Hematopoietic multipotent progenitor cell treated with erythropoietin and hydrocortisone succinate and interleukin-3 and kit ligand, for 17 days (in vitro differentiated cells): ENCODE results near the gene CTNNAL1.

Experiments
- DNase-seq: peaks from one replicate; pipeline ENCODE4 v3.0.0-alpha.2; 2015; ENCODE audit warnings: low spot score

CTNNAL1 gene

DNA sequence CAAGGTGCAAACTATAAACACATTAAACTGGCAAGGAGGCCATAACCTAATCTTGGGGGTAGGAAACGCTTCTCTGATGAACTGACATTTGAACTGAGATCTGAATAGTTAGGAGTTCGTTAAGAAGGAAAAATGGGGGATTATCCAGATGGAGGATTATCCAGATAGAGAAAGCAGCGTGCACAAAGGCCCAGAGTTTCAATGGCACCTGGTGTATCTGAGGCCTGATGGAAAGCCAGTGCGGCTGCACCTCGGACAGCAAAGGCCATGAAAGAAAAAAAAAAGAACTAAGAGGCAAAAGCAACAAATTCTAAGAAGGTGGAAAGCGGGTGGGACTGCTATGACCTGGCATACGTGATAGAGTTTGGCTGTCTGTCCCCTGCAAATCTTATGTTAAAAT lies 13.0 kb upstream of the CTNNAL1 start:
- DNase-seq, result no peak

DNA sequence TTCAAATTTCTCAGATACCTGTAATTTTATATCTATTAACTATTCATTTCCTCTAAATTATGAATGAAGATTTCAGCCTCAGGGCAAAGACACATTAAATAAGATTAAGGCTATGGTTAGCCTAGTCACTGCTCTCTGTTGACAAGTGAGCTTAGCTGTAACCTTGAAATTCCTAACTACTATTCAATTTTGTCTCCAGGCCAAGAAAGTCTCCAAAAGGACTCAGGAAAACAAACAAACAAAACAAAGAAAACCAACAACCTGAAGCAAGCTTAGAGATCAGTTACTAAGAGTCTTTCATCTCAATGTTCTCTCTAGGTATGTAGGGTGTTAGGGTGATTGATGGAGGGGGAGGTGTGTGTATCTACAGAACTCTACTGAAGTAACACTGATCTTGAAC lies 9.6 kb upstream of the CTNNAL1 start:
- no peak for DNase-seq

DNA sequence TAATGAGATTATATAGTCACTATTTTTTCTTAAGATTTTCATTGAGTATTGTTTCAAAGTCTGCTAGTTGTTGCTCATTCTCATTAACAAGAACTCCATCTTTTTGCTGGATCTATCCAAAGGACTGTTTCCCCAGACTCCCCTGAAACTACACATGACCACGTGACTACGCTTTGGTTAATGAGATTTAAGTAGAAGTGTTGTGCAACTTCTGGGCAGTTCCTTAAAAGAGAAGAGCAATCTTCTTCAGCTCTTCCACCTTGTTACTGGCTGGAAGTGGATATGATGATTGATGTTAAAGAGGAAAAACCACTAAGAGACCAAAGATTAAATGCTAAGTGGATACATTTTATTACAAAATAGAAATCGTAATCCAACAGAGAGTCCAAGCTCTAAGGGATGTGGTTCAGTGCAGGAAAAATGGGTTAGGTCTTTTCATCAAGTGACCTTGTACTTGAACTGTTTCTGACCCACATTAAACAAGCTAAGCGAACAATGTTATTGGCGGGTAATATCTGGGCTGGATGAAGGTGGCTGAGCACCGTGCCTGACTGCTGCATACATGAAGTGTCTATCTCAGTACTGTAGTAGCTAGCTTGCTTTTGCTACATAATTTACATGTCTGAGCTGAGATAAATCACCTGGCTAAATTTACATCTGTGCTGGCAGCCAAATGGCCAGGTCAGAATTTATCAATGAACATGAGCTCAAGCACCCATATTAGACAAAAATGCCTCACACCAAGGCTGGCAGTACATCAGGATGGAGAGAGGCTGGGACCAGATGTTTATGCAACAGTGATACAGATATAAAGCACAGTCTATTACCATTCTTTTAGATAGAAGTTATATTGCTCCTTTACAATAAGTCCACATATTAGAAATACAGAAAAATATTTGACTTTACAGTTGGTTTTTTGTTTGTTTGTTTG lies 7.5 kb upstream of the CTNNAL1 start:
- DNase-seq, result no peak

DNA sequence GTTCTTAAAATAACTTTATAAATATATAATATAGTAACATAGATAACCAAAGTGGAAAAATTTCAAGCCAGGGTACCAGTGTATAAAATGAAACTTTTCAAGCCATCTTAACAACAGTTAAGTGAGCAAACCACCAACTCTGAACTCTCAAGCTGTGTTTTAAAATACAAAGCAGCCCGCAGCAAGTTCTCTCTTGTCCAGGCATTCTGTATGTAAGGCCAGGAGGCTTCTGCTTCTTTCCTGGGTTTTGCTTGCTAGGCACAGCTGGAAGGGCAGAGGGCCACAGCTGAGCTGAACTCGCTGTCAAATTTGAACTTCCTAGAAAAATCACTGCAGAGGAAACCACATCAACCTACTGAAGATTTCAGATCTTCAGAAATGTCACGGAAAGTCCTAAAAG lies 6.8 kb upstream of the CTNNAL1 start:
- no peak for DNase-seq

DNA sequence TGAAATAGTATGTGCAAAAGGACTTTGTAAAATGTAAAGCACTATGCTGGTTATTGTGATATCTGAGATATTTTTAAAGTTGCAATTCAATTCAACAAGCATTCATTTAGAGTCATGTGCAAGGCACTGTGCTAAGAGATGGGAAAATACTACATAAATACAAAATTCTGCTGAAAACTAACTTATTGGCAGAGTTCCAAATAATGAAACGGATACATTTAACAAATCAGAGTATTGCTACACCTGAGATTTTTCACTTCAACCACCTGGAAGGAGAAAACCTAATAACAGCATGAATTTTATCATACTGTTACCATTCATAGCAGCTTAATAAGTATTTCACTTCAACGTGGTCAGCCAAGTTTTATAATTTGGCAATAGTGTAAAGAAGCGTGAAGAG lies 6.1 kb upstream of the CTNNAL1 start:
- no peak for DNase-seq

DNA sequence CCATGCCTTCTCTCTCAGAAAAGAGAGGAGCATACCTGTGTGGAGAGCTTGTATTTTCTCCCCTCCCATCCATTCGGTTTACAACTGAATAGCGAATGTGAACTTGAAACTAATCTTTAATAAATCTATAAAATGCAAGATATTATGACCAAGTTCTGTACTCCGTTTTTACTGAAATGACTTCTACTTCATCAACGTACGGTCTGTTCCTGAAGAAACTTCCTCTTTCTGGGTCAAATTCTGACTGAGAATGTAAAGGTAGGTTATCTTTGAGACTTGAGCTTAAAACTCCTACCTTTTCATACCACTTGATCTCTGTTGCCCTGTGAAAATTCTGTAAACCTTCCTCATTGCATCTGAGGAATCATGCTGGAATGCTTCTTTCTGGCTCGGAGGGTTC lies 4.2 kb upstream of the CTNNAL1 start:
- DNase-seq, result no peak

DNA sequence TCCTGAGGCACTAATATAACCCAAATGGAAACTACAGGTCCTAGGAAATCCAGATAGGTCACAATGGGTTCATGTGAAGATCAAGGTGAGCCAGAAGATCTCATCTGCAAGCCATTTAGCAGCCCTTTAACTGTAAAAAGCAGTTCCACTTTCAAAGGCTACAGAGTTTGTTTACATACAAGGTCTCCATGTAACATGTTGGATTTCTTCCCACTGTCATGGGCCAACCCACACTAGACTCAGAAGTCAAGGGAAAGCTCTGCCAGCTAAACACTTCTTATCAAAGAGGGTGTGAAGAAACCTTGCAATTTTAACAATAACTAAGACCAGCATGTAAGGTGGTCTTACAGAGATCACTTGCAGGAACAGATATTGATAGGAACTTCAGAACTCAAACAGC lies 3.8 kb upstream of the CTNNAL1 start:
- peak; percentile 28 for DNase-seq

DNA sequence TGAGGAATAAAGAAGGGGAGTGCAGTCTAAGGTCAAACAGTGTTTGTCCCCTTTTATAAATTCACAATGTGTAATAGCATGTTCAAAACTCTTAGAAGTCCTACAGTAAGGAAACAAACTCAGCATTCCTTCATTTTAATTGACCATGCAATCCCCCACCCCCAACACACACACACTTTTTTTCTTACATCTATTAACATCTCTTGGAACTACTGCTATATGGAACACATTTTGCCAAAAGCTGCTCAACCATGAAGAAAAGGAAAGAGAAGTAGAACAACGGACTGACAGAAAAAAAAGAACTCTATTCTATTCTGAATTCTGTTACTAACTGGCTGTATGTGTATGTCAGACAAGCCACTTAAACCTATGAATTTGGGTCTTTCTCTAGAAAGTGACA lies 2.8 kb upstream of the CTNNAL1 start:
- no peak for DNase-seq

DNA sequence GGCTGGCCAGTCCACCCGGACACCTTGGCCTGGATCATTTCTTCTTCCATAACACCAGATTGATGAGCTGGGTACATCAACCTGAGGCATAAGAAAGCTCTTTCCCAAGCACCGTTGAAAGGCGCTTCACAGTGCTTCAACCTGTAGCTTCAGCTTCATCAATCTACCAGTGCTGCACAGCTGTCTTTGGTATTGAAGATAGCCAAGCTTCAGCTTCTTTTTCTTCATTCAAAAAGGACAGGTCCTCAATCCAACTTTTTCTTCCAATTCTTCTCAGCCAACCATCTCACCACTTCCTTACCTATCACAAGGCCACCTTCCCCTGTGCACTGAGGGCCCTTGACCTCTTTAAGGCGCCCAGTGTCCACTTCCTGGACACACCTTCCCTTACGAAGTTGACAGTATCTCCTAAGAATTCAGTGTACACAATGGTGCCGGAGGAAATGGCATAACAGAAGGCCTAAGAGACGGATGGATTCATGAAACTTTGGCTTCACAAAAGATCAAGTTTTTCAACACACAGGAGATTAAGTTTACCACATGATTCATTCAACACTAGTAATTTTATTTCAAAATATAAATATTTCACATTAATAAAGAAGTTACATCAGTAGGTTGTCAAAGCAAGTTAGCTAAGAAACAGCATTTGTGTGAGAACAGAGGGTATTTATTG lies 1.4 kb upstream of the CTNNAL1 start:
- no peak for DNase-seq

DNA sequence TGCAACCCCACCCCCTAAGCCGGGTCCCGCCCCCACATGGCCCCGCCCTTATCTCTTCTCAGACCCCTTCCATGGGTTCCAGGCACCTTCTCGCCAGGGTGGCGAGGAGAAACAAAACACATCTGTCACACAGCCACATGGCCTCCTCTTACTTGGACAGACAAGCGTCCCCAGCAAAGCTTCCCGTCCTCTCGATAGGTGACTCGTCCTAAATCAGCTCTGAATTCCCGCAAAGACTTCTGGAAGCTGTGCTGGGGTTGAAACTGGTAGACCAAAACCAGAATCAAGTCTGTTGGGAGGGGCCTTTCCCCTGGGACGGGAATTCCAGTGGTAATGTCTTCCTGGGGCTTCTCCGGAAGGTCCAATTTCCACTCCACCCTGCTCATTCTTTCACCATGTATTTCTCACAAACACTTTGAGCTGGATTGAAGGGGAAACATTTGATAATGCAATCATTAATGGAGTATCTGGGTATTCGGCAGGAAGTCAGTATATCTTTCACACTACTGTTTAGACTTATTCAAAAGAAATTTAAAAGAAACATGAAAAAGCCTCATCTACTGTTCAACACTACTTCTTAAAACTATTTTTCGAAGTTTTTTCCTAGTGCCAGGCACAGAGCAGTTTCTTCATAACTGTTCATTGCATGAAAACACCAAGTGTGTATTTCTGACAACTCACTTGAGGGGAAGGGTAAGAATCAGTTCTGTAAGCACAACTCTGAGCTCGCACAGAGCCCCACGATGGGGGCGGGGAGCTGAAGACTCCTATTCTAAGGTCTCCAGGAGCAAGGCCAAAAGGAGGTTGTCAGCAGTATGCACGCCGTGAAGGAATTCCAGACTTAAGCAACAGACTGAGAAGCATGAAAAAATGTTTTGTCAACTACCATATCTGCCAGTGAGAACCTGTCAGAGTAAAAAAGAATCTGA lies 644 bp upstream of the CTNNAL1 start:
- no peak for DNase-seq

DNA sequence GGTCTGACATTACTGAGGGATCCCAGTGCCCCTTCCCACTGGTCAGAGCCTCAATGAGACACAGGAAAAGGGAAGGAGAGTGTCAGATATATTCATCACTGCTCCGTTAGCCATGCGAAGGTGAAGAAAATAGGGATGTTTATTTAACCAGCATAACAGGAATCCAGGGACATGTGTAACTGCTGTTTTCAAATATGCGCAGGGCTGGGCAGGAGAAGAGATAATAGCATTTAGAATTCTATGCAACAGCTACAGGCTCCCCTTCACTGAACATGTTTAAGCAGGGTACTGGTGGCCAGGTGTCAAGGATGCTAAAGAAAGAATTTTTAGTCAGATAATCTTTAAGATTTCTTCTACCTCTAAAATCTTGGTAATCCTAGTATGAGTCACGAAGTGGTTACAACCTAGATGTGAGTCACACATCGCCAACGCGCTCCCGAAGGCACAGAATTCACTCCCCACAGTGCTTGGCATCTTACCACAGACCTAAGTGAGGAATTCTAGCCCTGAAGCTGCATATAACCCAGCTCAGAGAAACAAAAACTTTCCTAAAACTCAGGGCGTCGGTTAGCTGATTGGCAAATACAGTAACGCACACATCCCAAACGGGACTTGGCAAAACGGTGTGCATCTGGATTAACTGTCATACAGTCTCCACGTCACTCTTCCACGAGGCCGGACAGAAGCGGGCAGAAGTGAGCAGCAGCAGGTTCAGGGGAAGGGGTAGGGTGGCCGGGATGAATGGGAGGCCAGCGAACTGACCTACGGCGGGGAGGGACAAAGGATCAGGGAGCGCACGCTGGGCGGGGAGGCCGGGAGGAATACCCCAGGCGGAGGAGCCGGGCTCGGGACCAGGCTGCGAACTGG lies 1.1 kb downstream of the CTNNAL1 start:
- peak; percentile 89 for DNase-seq

DNA sequence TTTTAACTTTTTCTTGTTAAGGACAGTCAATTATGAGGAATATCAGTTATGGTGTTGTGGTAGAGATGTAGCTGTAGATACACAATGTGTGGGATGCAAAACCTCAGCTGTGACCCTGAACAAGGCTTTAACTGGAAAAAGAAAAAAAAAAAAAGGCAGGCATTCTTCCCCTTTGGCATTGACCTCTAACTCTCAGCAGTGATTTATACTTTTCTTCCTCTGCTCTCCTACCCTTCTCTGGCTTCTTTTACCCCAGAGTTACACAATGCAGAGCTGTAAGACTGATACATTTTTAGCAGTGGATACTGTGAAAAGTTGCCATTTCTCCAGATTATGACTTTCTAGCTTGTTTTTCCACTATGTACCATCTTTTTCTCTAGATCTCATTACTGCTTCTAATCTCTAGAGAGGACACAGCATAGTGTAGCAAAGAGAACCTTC lies 2.0 kb downstream of the CTNNAL1 start:
- peak; percentile 60 for DNase-seq

DNA sequence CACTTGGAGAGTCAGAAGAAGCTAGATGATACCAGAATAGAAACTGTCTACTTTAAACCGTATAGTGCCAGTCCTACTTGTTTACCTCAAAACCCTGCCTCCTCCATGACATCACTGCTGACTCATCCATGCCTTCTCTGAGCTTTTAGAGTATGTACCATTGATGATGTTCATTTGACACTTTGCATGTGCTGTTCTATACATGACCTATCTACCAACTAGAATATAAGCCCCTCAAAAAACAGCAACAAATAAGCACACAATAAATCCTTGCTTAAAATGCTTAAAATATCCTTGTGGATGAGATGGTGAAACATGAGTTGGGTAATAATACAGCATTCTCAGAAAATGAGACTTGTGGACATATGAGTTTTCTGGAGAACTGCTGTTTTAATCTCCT lies 2.6 kb downstream of the CTNNAL1 start:
- peak; percentile 96 for DNase-seq

DNA sequence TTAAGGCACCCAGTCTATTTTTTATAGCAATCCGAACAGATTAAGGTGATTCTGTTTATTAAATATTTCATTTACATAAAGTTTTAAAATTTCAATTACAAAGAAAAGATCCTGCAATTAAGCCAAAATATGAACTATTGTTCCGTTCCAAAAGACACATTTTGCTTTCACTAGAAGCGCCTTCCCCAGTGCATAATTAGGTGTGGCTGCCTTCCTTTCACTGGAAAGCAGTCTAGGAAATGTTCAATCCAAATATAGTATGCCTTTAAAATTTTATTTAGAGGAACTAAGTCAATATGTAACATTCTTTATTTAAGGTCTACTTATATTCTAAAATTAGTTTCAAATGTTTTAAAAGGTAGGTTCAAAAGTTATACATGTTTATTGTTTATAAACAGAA lies 7.6 kb downstream of the CTNNAL1 start:
- no peak for DNase-seq

DNA sequence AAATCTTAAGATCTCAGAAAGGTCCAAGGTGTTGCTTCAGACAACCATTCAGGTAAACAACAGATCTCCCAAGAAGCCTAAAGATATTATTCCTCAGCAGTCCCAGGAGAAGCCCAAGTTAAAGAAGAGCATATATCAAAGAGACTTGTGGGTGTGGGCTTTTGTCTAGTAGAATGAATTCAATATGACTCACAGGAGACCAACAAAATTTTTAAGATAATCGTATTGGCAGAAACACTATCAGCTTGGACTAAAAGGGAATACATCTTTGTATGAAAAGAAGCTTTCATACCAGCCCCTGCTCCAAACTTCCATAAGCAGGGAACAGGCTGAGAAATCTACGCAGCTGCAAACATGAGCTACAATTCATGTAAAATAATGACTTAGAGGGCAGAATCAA lies 10.2 kb downstream of the CTNNAL1 start:
- no peak for DNase-seq

DNA sequence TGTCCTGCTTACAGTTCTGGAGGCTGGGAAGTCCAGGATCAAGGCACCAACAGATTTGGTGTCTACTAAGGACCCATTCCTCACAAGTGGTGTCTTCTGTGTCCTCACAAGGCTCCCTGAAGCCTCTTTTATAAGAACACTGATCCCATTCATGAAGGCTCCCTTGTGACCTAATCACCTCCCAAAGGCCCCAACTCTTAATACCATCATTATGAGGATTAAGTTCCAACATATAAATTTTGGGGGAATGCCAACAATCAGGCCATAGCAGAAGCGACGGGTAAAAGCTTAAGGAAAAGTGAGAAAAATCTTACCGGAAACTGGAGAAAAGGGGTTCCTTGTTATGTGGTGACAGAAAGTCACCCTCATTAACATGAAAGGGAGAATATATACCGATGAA lies 11.2 kb downstream of the CTNNAL1 start:
- no peak for DNase-seq

DNA sequence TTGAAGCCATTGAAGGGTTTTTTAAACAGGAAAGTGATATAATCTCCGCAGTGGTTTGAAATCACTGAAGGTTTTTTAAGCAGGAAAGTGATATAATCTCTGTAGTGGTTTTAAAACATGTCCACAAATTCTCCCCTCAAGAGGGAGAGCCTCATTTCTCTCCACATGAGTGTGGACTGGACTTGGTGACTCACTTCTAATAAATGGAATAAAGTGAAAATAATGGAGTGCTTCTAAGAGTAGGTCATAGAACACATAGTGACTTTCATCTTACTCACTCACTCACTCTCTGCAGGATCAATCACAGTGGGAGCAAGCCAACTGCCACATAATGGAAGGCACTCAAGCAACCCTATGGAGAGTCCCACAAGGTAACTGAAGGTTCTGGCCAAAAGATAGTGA lies 12.0 kb downstream of the CTNNAL1 start:
- no peak for DNase-seq

DNA sequence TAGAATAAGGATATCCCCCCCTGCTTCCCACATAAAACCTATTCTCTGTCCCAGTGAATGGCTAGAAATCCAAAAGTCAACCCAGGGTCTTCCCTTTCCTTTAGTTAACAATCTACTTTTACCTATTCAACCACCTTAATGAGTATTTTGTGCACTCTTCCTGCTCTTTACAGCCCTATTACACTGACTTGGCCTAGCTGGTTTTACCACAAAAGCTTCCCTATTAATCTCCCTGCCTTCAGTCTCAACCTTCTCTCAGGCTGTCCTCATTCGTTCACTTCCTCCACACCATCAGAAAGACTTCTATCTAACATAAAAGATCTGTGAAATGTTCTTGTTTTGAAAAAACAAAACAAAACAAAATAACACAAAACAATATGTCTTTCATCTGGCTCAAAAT lies 16.2 kb downstream of the CTNNAL1 start:
- DNase-seq, result no peak

DNA sequence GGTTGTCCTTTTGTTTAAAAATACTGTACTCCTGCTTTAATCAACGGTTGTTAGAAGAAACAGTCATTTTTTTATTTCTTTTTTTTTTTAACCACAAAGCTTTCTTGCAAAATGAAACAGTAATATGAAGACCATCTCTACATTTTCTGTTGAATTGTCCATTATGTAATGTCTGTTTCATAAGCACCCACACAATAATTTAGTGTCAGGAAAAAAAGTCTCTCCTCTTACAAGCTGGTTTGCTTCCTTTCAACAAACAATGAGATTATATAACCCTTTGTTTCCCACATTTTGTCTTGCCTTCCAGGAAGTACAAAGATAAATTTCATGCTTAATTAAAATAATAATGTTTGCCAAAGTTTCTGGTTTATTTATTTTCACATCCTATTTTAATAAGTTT lies 16.7 kb downstream of the CTNNAL1 start:
- DNase-seq, result no peak

DNA sequence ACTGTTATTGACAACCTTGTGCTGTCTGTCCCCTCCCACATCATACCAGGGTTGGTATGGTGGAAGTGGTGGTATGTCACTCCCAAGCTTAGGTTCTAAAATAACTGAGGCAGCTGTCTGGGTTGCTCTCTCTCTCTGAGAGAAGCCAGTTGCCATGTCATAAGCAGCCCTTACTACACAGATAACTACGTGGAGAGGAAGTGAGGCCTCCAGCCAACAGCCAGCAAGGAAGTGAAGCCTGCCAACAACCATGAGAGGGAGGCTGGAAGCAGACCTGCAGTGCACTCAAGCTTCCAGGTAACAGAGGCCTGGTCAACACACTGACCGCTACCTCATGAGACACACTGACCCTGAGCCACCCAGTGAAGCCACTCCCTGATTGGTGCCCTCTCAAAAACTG lies 18.6 kb downstream of the CTNNAL1 start:
- peak; percentile 54 for DNase-seq

DNA sequence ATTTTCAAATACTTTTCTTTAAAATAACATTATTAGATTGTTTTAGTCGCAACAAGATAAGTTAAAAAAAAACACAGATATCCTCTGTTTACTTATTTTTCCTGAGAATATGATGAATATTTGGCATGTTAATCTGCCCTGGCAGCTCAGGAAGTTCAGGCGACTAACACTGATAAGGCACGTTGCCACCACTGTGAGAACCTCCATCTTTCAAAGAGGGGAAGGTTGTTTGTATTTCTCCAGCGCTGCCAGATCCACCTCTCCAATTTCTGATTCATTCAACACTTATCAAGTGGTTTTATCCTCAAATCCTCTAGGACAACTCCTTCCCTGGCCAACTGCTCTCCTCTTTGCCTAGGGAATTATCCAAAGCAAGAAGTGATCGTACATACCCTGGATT lies 21.8 kb downstream of the CTNNAL1 start:
- peak; percentile 40 for DNase-seq
